Measurements from ENCODE around the gene NUS1. TPM values are rescaled to one million over a fixed set of nuclear protein-coding genes. Genes with fewer than 3 reads are reported as not detected.
A peak's percentile ranks its signal among the peaks of the same experiment; 100 is the strongest.

The NUS1 gene
- total RNA-seq: 10 to 100 TPM in 3 of 4 donors, 1 to 10 TPM in 1; 8.7 to 15.8 (median 14.4) TPM
- 10 to 100 TPM in 2 of 3 donors, 1 to 10 TPM in 1; 8.4 to 25.4 (median 23.4) TPM for polyA plus RNA-seq
- long read RNA-seq, donor 1, full-length matches to known transcripts: 7 of 7 reads
- long read RNA-seq, donor 1, partial matches to known transcripts: 0 of 7 reads
- long read RNA-seq, donor 1, other reads (novel, unspliced or antisense): 0 of 7 reads
- long read RNA-seq, donor 2, full-length matches to known transcripts: 6 of 9 reads
- long read RNA-seq, donor 2, partial matches to known transcripts: 0 of 9 reads
- long read RNA-seq, donor 2, other reads (novel, unspliced or antisense): 3 of 9 reads

GRCh38 chr6:117674991-117675657, at the start of gene NUS1:
Gene NUS1 (plus strand): TSS chr6:117675469. CDS start chr6:117675671, 202 bp downstream.
- Histone ChIP-seq H3K27ac (peak within 1 kb of the TSS; percentile 67), H3K27me3 (ENCODE audit: insufficient read depth in 3 of 3, low read length in 2 of 3) (no peaks in the 10 kb centered on the region), H3K36me3 (ENCODE audit: insufficient read depth in 1 of 2, low read depth in 1 of 2) (no peaks in the 10 kb centered on the region), H3K4me1 (peaks cover 20% of the 10 kb centered on the region), H3K4me3 (peak within 1 kb of the TSS; percentile 79), H3K9me3 (no peaks in the 10 kb centered on the region)
- TF ChIP-seq CTCF (IDR thresholded peaks at IDR 0.05): peak; percentile 71
- intact Hi-C loops (cut with DNase I): no loop called here
- DNase-seq (peak; percentile 99), ATAC-seq (peak; percentile 98 to 99 (median 99))
- WGBS, 3 donors: 0 to 1% (median 1%) methylated on average over 35 to 52 of the region's 53 CpGs

DNA sequence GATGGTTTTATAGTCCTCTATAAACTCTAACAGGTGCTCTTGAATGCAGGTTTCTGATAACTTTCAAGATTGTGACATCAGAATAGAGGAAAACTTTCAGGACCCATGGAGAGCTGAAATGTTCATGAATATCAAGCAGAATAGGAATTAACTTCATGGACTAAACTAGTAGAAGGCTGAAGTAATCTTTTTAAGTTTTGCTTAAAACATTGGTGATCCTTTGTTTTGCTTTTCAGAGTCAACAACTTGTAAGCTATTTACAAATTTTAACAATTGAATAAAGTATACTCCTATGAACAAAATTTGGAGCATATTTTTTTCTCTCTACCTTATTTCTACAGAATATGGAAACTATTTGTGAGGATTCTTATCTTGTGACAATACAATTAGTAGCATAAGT, 47.7 kb upstream of the NUS1 start:
- TF ChIP-seq CTCF (IDR thresholded peaks at IDR 0.05): no peak
- H3K27ac ChIP-seq: no peak overlapping the region
- no peaks in the 10 kb centered on the region for H3K36me3 ChIP-seq (ENCODE audit: insufficient read depth in 1 of 2, low read depth in 1 of 2)
- intact Hi-C loops (cut with DNase I): no loop called here
- no peak overlapping the region for H3K4me3 ChIP-seq
- H3K4me1 ChIP-seq: no peaks in the 10 kb centered on the region
- peaks cover 4% of the 10 kb centered on the region for H3K9me3 ChIP-seq
- ATAC-seq (no peak), DNase-seq (no peak)
- H3K27me3 ChIP-seq (ENCODE audit: insufficient read depth in 3 of 3, low read length in 2 of 3): no peaks in the 10 kb centered on the region

DNA sequence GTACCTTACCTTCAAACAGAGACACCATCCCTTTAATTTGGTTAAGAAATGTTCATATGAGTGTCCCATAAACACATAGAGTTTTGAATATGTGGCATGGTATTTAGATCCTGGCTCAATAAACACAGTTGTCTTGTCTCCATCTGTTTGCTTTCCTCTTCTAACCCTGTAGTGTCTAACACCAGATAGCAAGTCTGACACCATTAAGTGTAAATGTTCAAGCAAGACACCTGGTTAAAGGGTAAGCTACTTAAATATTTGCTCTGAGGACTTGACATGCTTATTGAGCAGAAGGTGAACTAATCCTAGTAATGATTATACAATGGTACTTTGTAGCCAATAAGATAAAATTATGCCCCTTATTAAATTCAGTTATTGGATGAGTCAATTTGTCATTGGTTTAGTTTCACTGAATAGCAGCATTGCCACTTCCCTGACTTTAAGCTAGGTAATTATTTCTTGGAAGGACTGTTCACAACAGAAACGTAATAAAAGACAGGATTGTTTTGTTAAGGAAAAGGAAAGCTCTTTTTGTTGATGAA, 46.1 kb upstream of the NUS1 start:
- H3K27me3 ChIP-seq (ENCODE audit: insufficient read depth in 3 of 3, low read length in 2 of 3): no peaks in the 10 kb centered on the region
- WGBS, 3 donors: 53 to 74% (median 72%) methylated on average over 1 of the region's 1 CpG
- no peaks in the 10 kb centered on the region for H3K4me1 ChIP-seq
- no peak for ATAC-seq
- no peaks in the 10 kb centered on the region for H3K36me3 ChIP-seq (ENCODE audit: insufficient read depth in 1 of 2, low read depth in 1 of 2)
- H3K4me3 ChIP-seq: no peak overlapping the region
- no peak for TF ChIP-seq CTCF (IDR thresholded peaks at IDR 0.05)
- no peak for DNase-seq
- intact Hi-C loops (cut with DNase I): no loop called here
- peaks cover 4% of the 10 kb centered on the region for H3K9me3 ChIP-seq
- H3K27ac ChIP-seq: no peak overlapping the region

- no peaks in the 10 kb centered on the region for H3K4me1 ChIP-seq
- H3K27ac ChIP-seq: no peak overlapping the region
- DNase-seq: no peak
- H3K27me3 ChIP-seq (ENCODE audit: insufficient read depth in 3 of 3, low read length in 2 of 3): no peaks in the 10 kb centered on the region
- H3K9me3 ChIP-seq: peaks cover 5% of the 10 kb centered on the region
- no peaks in the 10 kb centered on the region for H3K36me3 ChIP-seq (ENCODE audit: insufficient read depth in 1 of 2, low read depth in 1 of 2)
- WGBS, 3 donors: 73 to 92% (median 83%) methylated on average over 1 of the region's 1 CpG
- H3K4me3 ChIP-seq: no peak overlapping the region
- TF ChIP-seq CTCF (IDR thresholded peaks at IDR 0.05): no peak
- ATAC-seq: no peak
- intact Hi-C loops (cut with DNase I): no loop called here
Measured at GRCh38 chr6:117637770-117638169, 37.5 kb upstream of the NUS1 start.
